ENCODE data around the gene MEIS2. TPM values are rescaled to one million over a fixed set of nuclear protein-coding genes. Genes with fewer than 3 reads are reported as not detected.

Gene MEIS2
- total RNA-seq, 1 donor, result 0.21 TPM

DNA sequence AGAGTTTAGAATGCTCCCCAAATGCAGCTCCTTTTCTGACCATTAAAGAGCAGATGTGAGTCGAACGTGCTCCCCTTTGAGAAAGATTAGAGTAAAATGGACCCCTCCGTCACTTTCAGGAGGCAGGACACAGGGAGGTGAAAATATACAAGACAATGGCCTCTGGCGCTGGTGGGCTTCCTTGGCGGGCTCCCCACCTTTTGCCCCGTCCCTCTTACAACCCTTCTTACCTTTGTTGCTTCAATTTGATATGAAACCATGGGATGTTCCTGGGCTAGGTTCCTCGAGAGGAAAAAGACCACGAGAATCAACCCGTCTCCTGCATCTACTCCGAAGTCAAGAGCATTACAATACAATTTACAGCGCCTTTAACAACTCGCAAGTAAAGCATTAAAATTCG is 214.2 kb downstream of the MEIS2 start:
- Histone ChIP-seq H3K27me3 (ENCODE audit: insufficient read depth, low read length) (peaks cover 89% of the 10 kb centered on the region), H3K4me1 (ENCODE audit: insufficient read depth, low read length) (peaks cover 4% of the 10 kb centered on the region), H3K9me3 (ENCODE audit: low read depth, low read length) (no peaks in the 10 kb centered on the region), H3K4me3 (ENCODE audit: low read length) (no peak overlapping the region)

DNA sequence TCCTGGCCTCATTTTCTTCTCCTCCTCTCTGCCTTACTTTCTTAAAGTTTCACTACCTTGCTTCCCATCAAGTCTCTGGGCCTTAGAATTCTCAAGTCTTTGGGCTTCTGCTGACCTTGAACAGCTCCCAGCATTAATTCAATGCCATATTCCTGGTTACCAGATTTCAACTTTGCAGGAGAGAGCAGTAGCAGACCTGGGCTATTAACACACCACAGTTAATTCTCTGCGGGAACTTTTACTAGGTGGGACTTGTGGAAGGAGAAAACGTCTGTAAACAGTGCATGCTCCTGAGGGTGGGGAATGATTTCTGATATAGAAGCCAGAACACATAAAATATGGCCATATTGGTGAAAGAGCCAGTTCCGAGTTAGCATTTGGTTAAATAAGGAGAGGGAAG is 214.6 kb downstream of the MEIS2 start:
- Histone ChIP-seq H3K27me3 (ENCODE audit: insufficient read depth, low read length) (peaks cover 93% of the 10 kb centered on the region), H3K9me3 (ENCODE audit: low read depth, low read length) (no peaks in the 10 kb centered on the region), H3K4me3 (ENCODE audit: low read length) (no peak overlapping the region), H3K4me1 (ENCODE audit: insufficient read depth, low read length) (peaks cover 4% of the 10 kb centered on the region)

- no peak overlapping the region for H3K4me3 ChIP-seq (ENCODE audit: low read length)
- peaks cover 98% of the 10 kb centered on the region for H3K27me3 ChIP-seq (ENCODE audit: insufficient read depth, low read length)
- H3K9me3 ChIP-seq (ENCODE audit: low read depth, low read length), result no peaks in the 10 kb centered on the region
- peaks cover 4% of the 10 kb centered on the region for H3K4me1 ChIP-seq (ENCODE audit: insufficient read depth, low read length)
Measured at GRCh38 chr15:36884936-36885635, 215.3 kb downstream of the MEIS2 start.

DNA sequence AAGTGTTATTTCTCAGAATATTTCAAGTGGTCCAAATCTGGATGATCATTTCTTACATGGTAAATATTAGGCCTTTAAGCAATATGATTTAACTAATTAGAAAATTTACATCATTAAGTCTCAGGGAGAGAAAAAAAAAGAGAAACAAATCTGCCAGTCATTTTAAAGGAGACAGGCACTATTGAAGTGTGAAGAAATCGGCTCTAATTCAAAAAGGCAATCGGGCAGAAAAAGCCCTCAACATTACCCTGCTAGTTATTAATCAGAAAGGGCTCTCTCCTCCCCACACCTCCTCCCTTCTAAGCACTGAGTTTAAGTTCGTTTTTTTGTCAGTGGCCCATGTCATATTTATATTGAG is 215.9 kb downstream of the MEIS2 start:
- peaks cover 98% of the 10 kb centered on the region for H3K27me3 ChIP-seq (ENCODE audit: insufficient read depth, low read length)
- H3K9me3 ChIP-seq (ENCODE audit: low read depth, low read length), result no peaks in the 10 kb centered on the region
- H3K4me3 ChIP-seq (ENCODE audit: low read length), result no peak overlapping the region
- peaks cover 4% of the 10 kb centered on the region for H3K4me1 ChIP-seq (ENCODE audit: insufficient read depth, low read length)

- H3K27me3 ChIP-seq (ENCODE audit: insufficient read depth, low read length), result peaks cover 98% of the 10 kb centered on the region
- no peak overlapping the region for H3K4me3 ChIP-seq (ENCODE audit: low read length)
- H3K9me3 ChIP-seq (ENCODE audit: low read depth, low read length), result no peaks in the 10 kb centered on the region
- H3K4me1 ChIP-seq (ENCODE audit: insufficient read depth, low read length), result peaks cover 4% of the 10 kb centered on the region
Measured at GRCh38 chr15:36883713-36884517, 216.4 kb downstream of the MEIS2 start.

GRCh38 chr15:36882487-36883131 is 217.7 kb downstream of the MEIS2 start:
- Histone ChIP-seq H3K4me1 (ENCODE audit: insufficient read depth, low read length) (peaks cover 4% of the 10 kb centered on the region), H3K27me3 (ENCODE audit: insufficient read depth, low read length) (peaks cover 96% of the 10 kb centered on the region), H3K9me3 (ENCODE audit: low read depth, low read length) (no peaks in the 10 kb centered on the region), H3K4me3 (ENCODE audit: low read length) (no peak overlapping the region)

DNA sequence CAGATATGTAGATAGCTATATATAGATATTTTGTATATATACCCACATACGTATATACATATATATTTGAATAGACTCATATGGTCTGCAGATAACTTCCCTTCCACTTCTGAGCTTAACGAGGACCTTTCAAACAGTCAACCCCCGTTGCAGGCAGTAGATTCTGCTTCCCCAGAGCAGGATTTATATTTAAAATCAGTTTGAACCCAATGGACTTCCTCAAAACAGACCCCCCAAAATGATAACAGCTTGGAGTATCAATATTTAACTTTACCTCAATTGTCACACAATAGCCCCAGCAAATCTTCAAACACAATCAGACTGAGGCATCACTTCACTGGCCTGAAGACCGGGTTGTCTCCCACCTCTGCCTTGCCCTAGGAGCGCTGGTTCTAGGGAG is 218.3 kb downstream of the MEIS2 start:
- peaks cover 96% of the 10 kb centered on the region for H3K27me3 ChIP-seq (ENCODE audit: insufficient read depth, low read length)
- no peak overlapping the region for H3K4me3 ChIP-seq (ENCODE audit: low read length)
- peaks cover 4% of the 10 kb centered on the region for H3K4me1 ChIP-seq (ENCODE audit: insufficient read depth, low read length)
- H3K9me3 ChIP-seq (ENCODE audit: low read depth, low read length), result no peaks in the 10 kb centered on the region

DNA sequence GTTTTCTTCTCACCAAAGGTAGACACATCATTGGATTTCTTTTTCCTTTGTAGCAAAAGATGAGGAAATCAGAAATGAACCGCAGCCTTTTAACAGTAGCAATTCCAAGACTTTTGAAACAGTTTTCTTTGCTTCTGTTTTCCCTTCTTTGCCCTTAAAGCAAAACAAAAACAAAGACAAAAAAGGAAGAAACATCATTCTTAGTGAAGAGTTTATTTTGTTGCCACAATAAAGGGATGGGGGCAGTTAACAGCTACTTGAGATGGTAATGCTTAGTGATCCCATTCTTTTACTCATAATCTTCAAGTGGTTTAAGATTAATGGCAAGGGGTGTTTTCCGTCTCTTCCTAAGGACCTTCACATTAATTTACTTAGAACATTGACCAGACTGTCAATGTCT is 218.8 kb downstream of the MEIS2 start:
- Histone ChIP-seq H3K9me3 (ENCODE audit: low read depth, low read length) (no peaks in the 10 kb centered on the region), H3K4me1 (ENCODE audit: insufficient read depth, low read length) (peaks cover 4% of the 10 kb centered on the region), H3K4me3 (ENCODE audit: low read length) (no peak overlapping the region), H3K27me3 (ENCODE audit: insufficient read depth, low read length) (peaks cover 98% of the 10 kb centered on the region)

- H3K9me3 ChIP-seq (ENCODE audit: low read depth, low read length), result no peaks in the 10 kb centered on the region
- peaks cover 4% of the 10 kb centered on the region for H3K4me1 ChIP-seq (ENCODE audit: insufficient read depth, low read length)
- no peak overlapping the region for H3K4me3 ChIP-seq (ENCODE audit: low read length)
- peaks cover 98% of the 10 kb centered on the region for H3K27me3 ChIP-seq (ENCODE audit: insufficient read depth, low read length)
Measured at GRCh38 chr15:36880913-36881460, 219.4 kb downstream of the MEIS2 start.

GRCh38 chr15:36880224-36880912 is 220.0 kb downstream of the MEIS2 start:
- no peak overlapping the region for H3K4me3 ChIP-seq (ENCODE audit: low read length)
- H3K9me3 ChIP-seq (ENCODE audit: low read depth, low read length), result no peaks in the 10 kb centered on the region
- H3K27me3 ChIP-seq (ENCODE audit: insufficient read depth, low read length), result peaks cover 98% of the 10 kb centered on the region
- peaks cover 4% of the 10 kb centered on the region for H3K4me1 ChIP-seq (ENCODE audit: insufficient read depth, low read length)

DNA sequence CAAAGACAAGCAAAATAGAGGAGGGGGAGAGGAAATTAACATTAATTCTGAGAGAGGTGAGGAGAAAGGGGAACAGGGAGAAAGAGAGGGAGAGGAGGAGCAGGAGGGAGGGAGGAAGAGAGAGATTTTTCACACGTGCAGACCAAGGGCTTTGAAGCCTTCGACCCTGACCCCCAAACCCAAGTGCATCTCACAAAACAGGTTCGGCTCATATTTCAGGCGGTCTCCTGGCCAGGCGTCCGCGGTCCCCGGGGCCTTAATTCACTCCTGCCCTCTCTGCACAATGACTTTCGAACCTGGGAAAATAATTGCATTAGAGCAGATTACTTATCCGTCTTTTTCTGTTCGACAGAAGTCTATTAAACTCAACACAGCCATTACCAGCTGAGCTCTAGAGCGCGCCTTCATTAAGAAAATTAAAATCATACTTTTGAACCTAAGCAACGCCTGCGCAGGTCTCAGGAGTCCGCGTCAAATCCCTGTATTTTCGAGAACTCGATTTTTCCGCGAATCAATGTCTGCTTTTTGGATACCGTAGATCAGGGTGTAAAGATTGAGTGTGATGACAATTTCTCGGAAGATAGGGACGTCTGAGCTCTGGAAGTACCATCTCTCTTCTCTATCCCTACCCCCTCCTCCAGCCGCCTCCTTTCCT is 220.7 kb downstream of the MEIS2 start:
- Histone ChIP-seq H3K4me3 (ENCODE audit: low read length) (no peak overlapping the region), H3K4me1 (ENCODE audit: insufficient read depth, low read length) (peaks cover 4% of the 10 kb centered on the region), H3K27me3 (ENCODE audit: insufficient read depth, low read length) (peaks cover 97% of the 10 kb centered on the region), H3K9me3 (ENCODE audit: low read depth, low read length) (no peaks in the 10 kb centered on the region)

DNA sequence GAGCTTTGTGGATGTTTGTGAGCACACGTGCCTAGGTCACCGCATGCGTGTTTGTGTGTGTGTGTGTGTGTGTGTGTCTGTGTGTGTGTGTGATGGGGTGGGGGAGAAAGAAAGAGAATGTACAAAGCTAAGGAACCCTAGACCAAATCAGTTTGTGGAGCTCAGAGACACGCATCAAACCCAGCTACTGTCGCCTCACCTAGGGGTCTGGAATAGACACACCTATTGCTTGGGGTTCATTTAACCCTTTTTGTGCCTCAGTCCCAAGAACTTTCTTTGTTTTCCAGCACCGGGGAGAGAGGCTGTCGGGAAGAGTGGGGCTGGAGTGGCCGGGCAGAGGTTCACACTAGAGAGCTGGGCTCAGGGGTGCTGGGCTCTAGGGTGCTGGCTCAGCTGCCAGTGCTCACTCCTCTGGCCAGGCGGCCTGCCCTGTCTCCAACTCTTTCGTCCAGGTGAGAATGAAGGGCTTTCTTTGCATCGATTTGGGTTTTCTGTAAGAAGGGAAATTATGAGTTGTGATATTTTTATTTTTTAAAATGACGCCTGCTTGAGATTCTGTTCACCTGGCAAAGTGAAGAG is 221.6 kb downstream of the MEIS2 start:
- H3K9me3 ChIP-seq (ENCODE audit: low read depth, low read length), result no peaks in the 10 kb centered on the region

DNA sequence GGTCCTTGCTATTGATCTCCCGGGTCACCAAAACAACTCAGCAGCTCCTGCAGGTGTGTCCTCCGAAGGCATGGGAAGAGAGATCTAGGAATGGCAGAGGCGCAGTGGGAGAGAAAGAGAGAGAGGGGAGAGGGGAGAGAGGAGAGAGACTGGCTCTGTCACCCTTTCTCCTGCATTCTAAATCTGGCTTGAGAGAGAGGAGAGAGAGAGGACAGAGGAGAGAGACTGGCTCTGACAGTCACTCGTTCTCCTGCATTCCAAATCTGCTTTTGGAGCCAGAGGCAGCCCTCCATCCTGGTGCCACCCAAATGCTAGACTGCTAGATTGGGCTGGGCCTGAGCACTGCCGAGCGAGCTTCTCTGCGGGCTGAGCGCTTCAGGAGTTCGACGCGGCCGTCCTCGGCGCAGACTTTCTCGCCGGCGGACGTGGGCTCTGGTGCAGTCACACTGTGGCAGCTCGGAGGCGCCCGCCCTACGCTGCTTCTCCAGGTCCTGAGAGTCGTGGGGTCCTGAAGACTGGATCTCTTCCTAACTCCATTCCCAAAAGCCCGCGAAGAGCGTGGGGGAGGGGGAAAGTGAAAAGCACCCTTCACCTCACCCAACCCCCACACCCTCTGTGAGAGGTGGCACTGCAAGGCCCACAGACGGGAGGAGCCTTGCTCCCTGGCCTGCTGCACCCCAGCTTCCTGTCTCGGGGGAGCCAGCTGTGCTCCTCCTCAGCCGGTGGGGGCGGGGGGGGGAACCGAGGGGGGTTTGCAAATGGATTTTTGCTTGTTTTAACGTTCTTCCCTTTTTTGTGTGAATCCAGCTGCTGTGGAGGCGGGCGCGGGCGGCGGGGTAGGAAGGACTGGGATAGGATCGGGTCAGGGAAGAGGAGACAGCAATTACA is 222.3 kb downstream of the MEIS2 start:
- H3K4me3 ChIP-seq (ENCODE audit: low read length), result no peak overlapping the region
- peaks cover 90% of the 10 kb centered on the region for H3K27me3 ChIP-seq (ENCODE audit: insufficient read depth, low read length)
- no peaks in the 10 kb centered on the region for H3K4me1 ChIP-seq (ENCODE audit: insufficient read depth, low read length)
- H3K9me3 ChIP-seq (ENCODE audit: low read depth, low read length), result no peaks in the 10 kb centered on the region

More for the DNA sequence above, 221.6 kb downstream of the MEIS2 start:
- H3K4me3 ChIP-seq (ENCODE audit: low read length), result no peak overlapping the region
- peaks cover 4% of the 10 kb centered on the region for H3K4me1 ChIP-seq (ENCODE audit: insufficient read depth, low read length)
- H3K27me3 ChIP-seq (ENCODE audit: insufficient read depth, low read length), result peaks cover 94% of the 10 kb centered on the region
